Activated CD4-positive, alpha-beta T cell treated with anti-CD3 and anti-CD28 coated beads for 1 hour (primary cell): ENCODE results near the gene NBEA.

Experiments used
- DNase-seq: peaks from one replicate; pipeline ENCODE4 v3.0.0-alpha.2; 2020

The NBEA gene

GRCh38 chr13:35524171-35524570 is 582.1 kb downstream of the NBEA start:
- DNase-seq, result no peak

- DNase-seq, result no peak
Measured at GRCh38 chr13:35526577-35526976, 584.5 kb downstream of the NBEA start.

- DNase-seq, result no peak
Measured at GRCh38 chr13:35527451-35527850, 585.4 kb downstream of the NBEA start.

GRCh38 chr13:35530147-35530546 is 588.1 kb downstream of the NBEA start:
- DNase-seq, result no peak

GRCh38 chr13:35530581-35530980 is 588.5 kb downstream of the NBEA start:
- no peak for DNase-seq

- DNase-seq, result no peak
Measured at GRCh38 chr13:35531526-35531925, 589.5 kb downstream of the NBEA start.

- no peak for DNase-seq
Measured at GRCh38 chr13:35534343-35534742, 592.3 kb downstream of the NBEA start.

- DNase-seq, result no peak
Measured at GRCh38 chr13:35548790-35549189, 606.7 kb downstream of the NBEA start.

- DNase-seq, result no peak
Measured at GRCh38 chr13:35549481-35549880, 607.4 kb downstream of the NBEA start.

GRCh38 chr13:35552172-35552844 is 610.2 kb downstream of the NBEA start:
- no peak for DNase-seq

GRCh38 chr13:35554972-35555623 is 613.0 kb downstream of the NBEA start:
- no peak for DNase-seq

GRCh38 chr13:35557475-35557874 is 615.4 kb downstream of the NBEA start:
- DNase-seq, result no peak

GRCh38 chr13:35561540-35561939 is 619.5 kb downstream of the NBEA start:
- DNase-seq, result no peak

GRCh38 chr13:35565273-35565672 is 623.2 kb downstream of the NBEA start:
- DNase-seq, result no peak

GRCh38 chr13:35566340-35566739 is 624.3 kb downstream of the NBEA start:
- DNase-seq, result no peak

- DNase-seq, result no peak
Measured at GRCh38 chr13:35567406-35567980, 625.4 kb downstream of the NBEA start.

GRCh38 chr13:35573639-35574038 is 631.6 kb downstream of the NBEA start:
- no peak for DNase-seq

- DNase-seq, result no peak
Measured at GRCh38 chr13:35592457-35592856, 650.4 kb downstream of the NBEA start.

- DNase-seq, result no peak
Measured at GRCh38 chr13:35593651-35594050, 651.6 kb downstream of the NBEA start.

GRCh38 chr13:35594096-35594495 is 652.0 kb downstream of the NBEA start:
- DNase-seq, result no peak

- no peak for DNase-seq
Measured at GRCh38 chr13:35595181-35595580, 653.1 kb downstream of the NBEA start.

- no peak for DNase-seq
Measured at GRCh38 chr13:35596321-35597030, 654.4 kb downstream of the NBEA start.

GRCh38 chr13:35597451-35597850 is 655.4 kb downstream of the NBEA start:
- DNase-seq, result no peak

GRCh38 chr13:35598233-35598632 is 656.2 kb downstream of the NBEA start:
- no peak for DNase-seq
